ENCODE data around the gene EXOSC5. TPM values are rescaled to one million over a fixed set of nuclear protein-coding genes. Genes with fewer than 3 reads are reported as not detected.

EXOSC5 gene
- total and polyA plus RNA-seq, 9 of the 15 experiments (the other 6 are each of a cell fraction or from before 2014, with no cell fraction given) = 10.9 to 75.5 (median 37.8) TPM

DNA sequence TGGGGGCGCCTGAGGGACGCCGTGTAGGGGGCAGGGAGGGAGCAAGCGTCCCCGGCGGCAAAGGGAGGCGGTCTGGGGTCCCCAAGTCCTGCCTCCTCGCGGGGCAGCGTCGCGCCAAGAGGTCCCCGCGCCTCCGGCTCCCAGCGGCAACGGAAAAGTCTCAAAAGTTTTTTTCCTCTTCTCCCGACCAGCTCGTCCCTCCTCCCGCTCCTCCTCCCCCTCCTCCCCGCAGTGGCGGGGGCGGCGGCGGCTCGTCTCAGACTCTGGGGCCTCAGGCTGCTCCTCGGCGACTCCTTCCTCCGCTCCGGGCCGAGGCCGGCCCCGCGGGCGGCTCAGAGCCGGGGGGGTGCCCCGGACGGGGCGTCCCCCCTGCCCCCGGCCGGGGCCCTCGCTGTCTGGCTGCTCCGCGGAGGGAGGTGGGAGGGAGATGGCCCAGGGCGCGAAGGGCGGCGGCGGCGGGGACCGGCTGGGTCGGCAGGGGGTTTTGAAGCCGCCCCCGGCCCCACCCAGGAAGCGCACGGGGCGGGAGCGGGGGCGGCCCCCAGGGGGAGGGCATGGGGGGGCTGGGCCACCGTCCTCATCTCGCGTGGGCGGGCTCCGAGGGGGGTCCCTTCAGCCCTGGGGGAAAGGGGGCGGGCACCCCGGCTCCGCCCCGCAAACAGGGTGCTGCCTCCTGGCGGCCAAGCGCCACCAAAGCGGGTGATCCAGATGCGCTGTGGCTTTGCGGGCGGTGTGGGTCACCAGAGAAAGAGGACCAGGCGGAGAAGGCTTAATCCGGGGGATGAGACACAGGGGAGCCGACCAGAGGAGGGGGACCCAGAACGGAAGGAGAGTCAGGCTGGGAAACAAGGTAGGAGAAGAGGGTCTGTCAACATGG is 43.5 kb downstream of the EXOSC5 start, which contains the start of gene TGFB1 (continued):
- TF ChIP-seq, protein P1, sequence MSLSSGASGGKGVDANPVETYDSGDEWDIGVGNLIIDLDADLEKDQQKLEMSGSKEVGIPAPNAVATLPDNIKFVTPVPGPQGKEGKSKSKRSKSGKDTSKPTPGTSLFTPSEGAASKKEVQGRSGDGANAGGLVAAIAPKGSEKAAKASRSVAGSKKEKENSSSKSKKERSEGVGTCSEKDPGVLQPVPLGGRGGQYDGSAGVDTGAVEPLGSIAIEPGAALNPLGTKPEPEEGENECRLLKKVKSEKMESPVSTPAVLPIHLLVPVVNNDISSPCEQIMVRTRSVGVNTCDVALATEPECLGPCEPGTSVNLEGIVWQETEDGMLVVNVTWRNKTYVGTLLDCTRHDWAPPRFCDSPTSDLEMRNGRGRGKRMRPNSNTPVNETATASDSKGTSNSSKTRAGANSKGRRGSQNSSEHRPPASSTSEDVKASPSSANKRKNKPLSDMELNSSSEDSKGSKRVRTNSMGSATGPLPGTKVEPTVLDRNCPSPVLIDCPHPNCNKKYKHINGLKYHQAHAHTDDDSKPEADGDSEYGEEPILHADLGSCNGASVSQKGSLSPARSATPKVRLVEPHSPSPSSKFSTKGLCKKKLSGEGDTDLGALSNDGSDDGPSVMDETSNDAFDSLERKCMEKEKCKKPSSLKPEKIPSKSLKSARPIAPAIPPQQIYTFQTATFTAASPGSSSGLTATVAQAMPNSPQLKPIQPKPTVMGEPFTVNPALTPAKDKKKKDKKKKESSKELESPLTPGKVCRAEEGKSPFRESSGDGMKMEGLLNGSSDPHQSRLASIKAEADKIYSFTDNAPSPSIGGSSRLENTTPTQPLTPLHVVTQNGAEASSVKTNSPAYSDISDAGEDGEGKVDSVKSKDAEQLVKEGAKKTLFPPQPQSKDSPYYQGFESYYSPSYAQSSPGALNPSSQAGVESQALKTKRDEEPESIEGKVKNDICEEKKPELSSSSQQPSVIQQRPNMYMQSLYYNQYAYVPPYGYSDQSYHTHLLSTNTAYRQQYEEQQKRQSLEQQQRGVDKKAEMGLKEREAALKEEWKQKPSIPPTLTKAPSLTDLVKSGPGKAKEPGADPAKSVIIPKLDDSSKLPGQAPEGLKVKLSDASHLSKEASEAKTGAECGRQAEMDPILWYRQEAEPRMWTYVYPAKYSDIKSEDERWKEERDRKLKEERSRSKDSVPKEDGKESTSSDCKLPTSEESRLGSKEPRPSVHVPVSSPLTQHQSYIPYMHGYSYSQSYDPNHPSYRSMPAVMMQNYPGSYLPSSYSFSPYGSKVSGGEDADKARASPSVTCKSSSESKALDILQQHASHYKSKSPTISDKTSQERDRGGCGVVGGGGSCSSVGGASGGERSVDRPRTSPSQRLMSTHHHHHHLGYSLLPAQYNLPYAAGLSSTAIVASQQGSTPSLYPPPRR (CRISPR knock-in tag; IDR thresholded peaks at IDR 0.05; ENCODE audit: borderline replicate concordance) = no peak
- TF ChIP-seq STAT5B (CRISPR knock-in tag; IDR thresholded peaks at IDR 0.05) = no peak
- TF ChIP-seq BHLHE40 (IDR thresholded peaks at IDR 0.05; ENCODE audit: low read length) = no peak; the same call in 1 of the 2 replicates
- no peak for TF ChIP-seq HDAC2 (IDR thresholded peaks at IDR 0.05)
- TF ChIP-seq, protein P2, sequence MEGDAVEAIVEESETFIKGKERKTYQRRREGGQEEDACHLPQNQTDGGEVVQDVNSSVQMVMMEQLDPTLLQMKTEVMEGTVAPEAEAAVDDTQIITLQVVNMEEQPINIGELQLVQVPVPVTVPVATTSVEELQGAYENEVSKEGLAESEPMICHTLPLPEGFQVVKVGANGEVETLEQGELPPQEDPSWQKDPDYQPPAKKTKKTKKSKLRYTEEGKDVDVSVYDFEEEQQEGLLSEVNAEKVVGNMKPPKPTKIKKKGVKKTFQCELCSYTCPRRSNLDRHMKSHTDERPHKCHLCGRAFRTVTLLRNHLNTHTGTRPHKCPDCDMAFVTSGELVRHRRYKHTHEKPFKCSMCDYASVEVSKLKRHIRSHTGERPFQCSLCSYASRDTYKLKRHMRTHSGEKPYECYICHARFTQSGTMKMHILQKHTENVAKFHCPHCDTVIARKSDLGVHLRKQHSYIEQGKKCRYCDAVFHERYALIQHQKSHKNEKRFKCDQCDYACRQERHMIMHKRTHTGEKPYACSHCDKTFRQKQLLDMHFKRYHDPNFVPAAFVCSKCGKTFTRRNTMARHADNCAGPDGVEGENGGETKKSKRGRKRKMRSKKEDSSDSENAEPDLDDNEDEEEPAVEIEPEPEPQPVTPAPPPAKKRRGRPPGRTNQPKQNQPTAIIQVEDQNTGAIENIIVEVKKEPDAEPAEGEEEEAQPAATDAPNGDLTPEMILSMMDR (IDR thresholded peaks at IDR 0.05 in 2 of 3, conservative IDR thresholded peaks at IDR 0.05 in 1 of 3; ENCODE audit: insufficient read depth in 2 of 3, low read depth in 1 of 3, low read length in 3 of 3) = peak; percentile 83 to 94 (median 93)
- no peak for TF ChIP-seq PML (IDR thresholded peaks at IDR 0.05; ENCODE audit: low read length)
- no peak for TF ChIP-seq DACH1 (IDR thresholded peaks at IDR 0.05; ENCODE audit: partially characterized antibody)
- no peak for TF ChIP-seq FOXJ2 (tag; IDR thresholded peaks at IDR 0.05)
- TF ChIP-seq, protein P3, sequence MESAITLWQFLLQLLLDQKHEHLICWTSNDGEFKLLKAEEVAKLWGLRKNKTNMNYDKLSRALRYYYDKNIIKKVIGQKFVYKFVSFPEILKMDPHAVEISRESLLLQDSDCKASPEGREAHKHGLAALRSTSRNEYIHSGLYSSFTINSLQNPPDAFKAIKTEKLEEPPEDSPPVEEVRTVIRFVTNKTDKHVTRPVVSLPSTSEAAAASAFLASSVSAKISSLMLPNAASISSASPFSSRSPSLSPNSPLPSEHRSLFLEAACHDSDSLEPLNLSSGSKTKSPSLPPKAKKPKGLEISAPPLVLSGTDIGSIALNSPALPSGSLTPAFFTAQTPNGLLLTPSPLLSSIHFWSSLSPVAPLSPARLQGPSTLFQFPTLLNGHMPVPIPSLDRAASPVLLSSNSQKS (CRISPR knock-in tag; IDR thresholded peaks at IDR 0.05) = no peak
- no peak for TF ChIP-seq BRD4 (IDR thresholded peaks at IDR 0.05)
- no peak for TF ChIP-seq CHCHD3 (CRISPR knock-in tag; IDR thresholded peaks at IDR 0.05)
- TF ChIP-seq NR2C2 (CRISPR knock-in tag; IDR thresholded peaks at IDR 0.05) = no peak
- TF ChIP-seq NR2C2 (tag; IDR thresholded peaks at IDR 0.05) = peak; percentile 50; the same call in 1 of the 2 replicates
- no peak for TF ChIP-seq TCFL5 (CRISPR knock-in tag; conservative IDR thresholded peaks at IDR 0.05)
- TF ChIP-seq ZNF217 (CRISPR knock-in tag; IDR thresholded peaks at IDR 0.05) = no peak
- TF ChIP-seq IFI16 (CRISPR knock-in tag; IDR thresholded peaks at IDR 0.05) = no peak
- peak; percentile 42; the same call in 1 of the 2 replicates for TF ChIP-seq RNF2 (IDR thresholded peaks at IDR 0.05)
- TF ChIP-seq HMG20A (CRISPR knock-in tag; conservative IDR thresholded peaks at IDR 0.05) = no peak
- TF ChIP-seq PTRF (tag; IDR thresholded peaks at IDR 0.05) = no peak
- TF ChIP-seq ZSCAN32 (CRISPR knock-in tag; IDR thresholded peaks at IDR 0.05) = no peak
- no peak for TF ChIP-seq ZNF143 (CRISPR knock-in tag; IDR thresholded peaks at IDR 0.05)
- no peak; a peak in 1 of 4 replicates for TF ChIP-seq NRF1 (conservative IDR thresholded peaks at IDR 0.05 in 1 of 2, IDR thresholded peaks at IDR 0.05 in 1 of 2)
